CD14-positive monocyte (primary cell): ENCODE data around the gene ZMYND15. TPM values are rescaled to one million over a fixed set of nuclear protein-coding genes. Genes with fewer than 3 reads are reported as not detected.

Experiments
- DNase-seq, 3 donors: peaks; one replicate each; pipeline ENCODE4 v3.0.0-alpha.2; 2011 to 2022
- H2AFZ ChIP-seq: 2 replicates; pipeline ENCODE4 v1.6.0; 2012; ENCODE audit warnings: mild to moderate bottlenecking, low read depth, low read length, inconsistent platforms; ENCODE audit not compliant: insufficient read depth, poor library complexity, severe bottlenecking
- H3K27ac ChIP-seq, 2 donors: 1 replicate in 1 of 2; 2 replicates in 1 of 2; pipeline ENCODE4 v1.5.1; 2012 to 2013; ENCODE audit warnings: low read length in 2 of 2, control low read depth in 1 of 2, inconsistent platforms in 1 of 2, low read depth in 1 of 2, mild to moderate bottlenecking in 1 of 2
- H3K27me3 ChIP-seq, 2 donors: one replicate each; pipeline versions ENCODE4 v1.6.0 to v1.6.1; 2011 to 2013; ENCODE audit warnings: low read length in 2 of 2; ENCODE audit not compliant: control insufficient read depth in 2 of 2, insufficient read depth in 2 of 2
- H3K36me3 ChIP-seq, 2 donors: replicated peaks in 1 of 2; 1 replicate in 1 of 2; 2 replicates in 1 of 2; pipeline versions ENCODE4 v1.5.1 to v1.6.1; 2012 to 2013; ENCODE audit warnings: low read length in 2 of 2, control low read depth in 1 of 2, inconsistent platforms in 1 of 2, mild to moderate bottlenecking in 1 of 2; ENCODE audit not compliant: insufficient read depth in 2 of 2, control insufficient read depth in 1 of 2
- H3K4me1 ChIP-seq, 2 donors: 1 replicate in 1 of 2; 2 replicates in 1 of 2; pipeline versions ENCODE4 v1.5.1 to v1.6.1; 2012 to 2013; ENCODE audit warnings: low read length in 2 of 2, control low read depth in 1 of 2, inconsistent platforms in 1 of 2, mild to moderate bottlenecking in 1 of 2, moderate library complexity in 1 of 2; ENCODE audit not compliant: insufficient read depth in 2 of 2, control insufficient read depth in 1 of 2
- H3K4me2 ChIP-seq: replicated peaks from 2 replicates; pipeline ENCODE3; 2012; ENCODE audit warnings: low read length, moderate library complexity, mild to moderate bottlenecking; ENCODE audit not compliant: poor library complexity, severe bottlenecking; ENCODE audit errors: extremely low read depth
- H3K4me3 ChIP-seq, 3 experiments: fragments of 200-600 bp in 1 of 3; sonication (generic) in 1 of 3; replicated peaks in 1 of 3; 1 replicate in 2 of 3; 2 replicates in 1 of 3; pipeline ENCODE4 v1.5.1; 2011 to 2013; ENCODE audit warnings: low read length in 3 of 3, mild to moderate bottlenecking in 3 of 3, control low read depth in 2 of 3, low read depth in 2 of 3, inconsistent platforms in 1 of 3, moderate library complexity in 1 of 3
- H3K79me2 ChIP-seq: 2 replicates; pipeline ENCODE4 v1.6.0; 2012; ENCODE audit warnings: mild to moderate bottlenecking, control low read depth, inconsistent platforms, low read length, moderate library complexity; ENCODE audit not compliant: insufficient read depth
- H3K9ac ChIP-seq: 2 replicates; pipeline ENCODE4 v1.6.0; 2017; ENCODE audit warnings: low read length, mild to moderate bottlenecking; ENCODE audit not compliant: insufficient read depth, poor library complexity, severe bottlenecking
- H3K9me3 ChIP-seq, 2 donors: replicated peaks in 1 of 2; 1 replicate in 1 of 2; 2 replicates in 1 of 2; pipeline versions ENCODE4 v1.5.1 to v1.6.1; 2012 to 2013; ENCODE audit warnings: low read length in 2 of 2, control low read depth in 1 of 2; ENCODE audit not compliant: control insufficient read depth in 1 of 2, insufficient read depth in 1 of 2
- H4K20me1 ChIP-seq: 2 replicates; pipeline ENCODE4 v1.6.0; 2012; ENCODE audit warnings: mild to moderate bottlenecking, low read length, control low read depth, moderate library complexity; ENCODE audit not compliant: insufficient read depth
- H3K27ac Mint-ChIP-seq, 7 donors: one replicate each; pipeline ENCODE4 v1.8.0; 2020; ENCODE audit warnings: mild to moderate bottlenecking in 7 of 7, mixed read lengths in 7 of 7, moderate library complexity in 6 of 7, inconsistent platforms in 2 of 7
- H3K27me3 Mint-ChIP-seq, 3 donors: one replicate each; pipeline ENCODE4 v1.8.0; 2021 to 2022; ENCODE audit warnings: low read depth in 3 of 3, mild to moderate bottlenecking in 3 of 3, mixed read lengths in 3 of 3, moderate library complexity in 3 of 3, inconsistent platforms in 1 of 3
- H3K36me3 Mint-ChIP-seq, 2 donors: one replicate each; pipeline ENCODE4 v1.8.0; 2020; ENCODE audit warnings: mixed read lengths in 2 of 2, inconsistent platforms in 1 of 2, mild to moderate bottlenecking in 1 of 2
- H3K4me1 Mint-ChIP-seq: one replicate; pipeline ENCODE4 v1.8.0; 2020; ENCODE audit warnings: mild to moderate bottlenecking, mixed read lengths
- H3K4me3 Mint-ChIP-seq, 2 donors: one replicate each; pipeline ENCODE4 v1.8.0; 2020; ENCODE audit warnings: mild to moderate bottlenecking in 2 of 2, mixed read lengths in 2 of 2, moderate library complexity in 1 of 2
- H3K9me3 Mint-ChIP-seq, 7 donors: one replicate each; pipeline ENCODE4 v1.8.0; 2020 to 2022; ENCODE audit warnings: mixed read lengths in 7 of 7, mild to moderate bottlenecking in 6 of 7, moderate library complexity in 6 of 7, inconsistent platforms in 2 of 7
- WGBS: methylation state at CpG from one replicate; pipeline ENCODE4 v1.1.5; 2013; ENCODE audit warnings: missing lambda C conversion rate; ENCODE audit not compliant: insufficient coverage; 5-methylcytosine and 5-hydroxymethylcytosine counted together
- intact Hi-C, 2 donors: fragments of 100-400 bp; cut with micrococcal nuclease; formaldehyde crosslinking; loops; one replicate each; pipeline versions ENCODE4 v1.15.0 to v1.15.1; 2023
- polyA plus RNA-seq, 3 donors: library from polyadenylated mRNA; depleted of rRNA in 1 of 3; unstranded in 2 of 3; stranded (reverse) in 1 of 3; fragments of 300-500 nt in 2 of 3; fragments of >200 nt in 1 of 3; fragmentation: Illumina TruSeq in 2 of 3; gene quantifications; 1 replicate in 2 of 3; 2 replicates in 1 of 3; pipeline ENCODE4 v1.2.3, GENCODE V29; 2012 to 2021
- TF ChIP-seq, protein P1 (sequence below): fragments of 200-600 bp; IDR thresholded peaks from one replicate; pipeline ENCODE4 v1.8.0; 2022; ENCODE audit warnings: antibody characterized with exemption, mild to moderate bottlenecking

Gene ZMYND15
- polyA plus RNA-seq, 3 donors: 0.97 to 13.6 (median 1.2) TPM

DNA sequence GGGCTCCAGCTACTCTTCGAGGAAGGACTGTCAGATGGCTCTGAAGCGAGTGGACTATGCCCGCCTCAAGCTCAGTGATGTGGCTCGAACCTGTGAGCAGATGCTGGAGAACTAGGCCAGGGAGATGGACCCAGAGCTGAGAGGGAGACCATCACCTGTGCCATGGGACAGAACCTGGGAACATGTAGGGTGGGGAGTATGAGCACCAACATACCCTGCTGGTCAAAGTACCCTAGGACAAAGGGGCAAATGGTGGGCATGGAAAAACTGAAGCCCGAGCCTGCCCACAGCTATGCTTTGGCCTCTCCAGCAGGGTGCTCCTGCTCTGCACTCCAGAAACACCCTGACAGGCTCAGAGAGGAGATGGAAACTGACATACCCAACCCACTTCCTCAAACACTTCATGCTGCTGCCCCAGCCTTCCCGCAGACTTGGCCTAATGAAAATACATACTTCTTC lies 6.5 kb upstream of the ZMYND15 start:
- H3K4me2 ChIP-seq: peak overlapping the region; percentile 80
- peak overlapping the region; percentile 29 for H3K9ac ChIP-seq
- no peaks in the 10 kb centered on the region for H4K20me1 ChIP-seq
- peaks cover 68 to 78% of the 10 kb centered on the region in 2 donors for H3K4me1 ChIP-seq
- H3K9me3 ChIP-seq: no peaks in the 10 kb centered on the region
- H3K36me3 Mint-ChIP-seq: peaks cover 41 to 48% of the 10 kb centered on the region in 2 donors
- H3K27ac Mint-ChIP-seq: peak overlapping the region; percentile 97 to 99 (median 99)
- H3K9me3 Mint-ChIP-seq: peaks cover 0 to 3% (median under 1%) of the 10 kb centered on the region in 7 donors
- 50% methylated on average over 5 of the region's 6 CpGs for WGBS
- peaks cover 0 to 5% of the 10 kb centered on the region in 2 donors for H3K27me3 ChIP-seq
- H3K36me3 ChIP-seq: peaks cover 0 to 13% of the 10 kb centered on the region in 2 donors
- H3K4me3 Mint-ChIP-seq: peak overlapping the region; percentile 26 to 45
- TF ChIP-seq, protein P1, sequence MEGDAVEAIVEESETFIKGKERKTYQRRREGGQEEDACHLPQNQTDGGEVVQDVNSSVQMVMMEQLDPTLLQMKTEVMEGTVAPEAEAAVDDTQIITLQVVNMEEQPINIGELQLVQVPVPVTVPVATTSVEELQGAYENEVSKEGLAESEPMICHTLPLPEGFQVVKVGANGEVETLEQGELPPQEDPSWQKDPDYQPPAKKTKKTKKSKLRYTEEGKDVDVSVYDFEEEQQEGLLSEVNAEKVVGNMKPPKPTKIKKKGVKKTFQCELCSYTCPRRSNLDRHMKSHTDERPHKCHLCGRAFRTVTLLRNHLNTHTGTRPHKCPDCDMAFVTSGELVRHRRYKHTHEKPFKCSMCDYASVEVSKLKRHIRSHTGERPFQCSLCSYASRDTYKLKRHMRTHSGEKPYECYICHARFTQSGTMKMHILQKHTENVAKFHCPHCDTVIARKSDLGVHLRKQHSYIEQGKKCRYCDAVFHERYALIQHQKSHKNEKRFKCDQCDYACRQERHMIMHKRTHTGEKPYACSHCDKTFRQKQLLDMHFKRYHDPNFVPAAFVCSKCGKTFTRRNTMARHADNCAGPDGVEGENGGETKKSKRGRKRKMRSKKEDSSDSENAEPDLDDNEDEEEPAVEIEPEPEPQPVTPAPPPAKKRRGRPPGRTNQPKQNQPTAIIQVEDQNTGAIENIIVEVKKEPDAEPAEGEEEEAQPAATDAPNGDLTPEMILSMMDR: peak; percentile 85
- no peaks in the 10 kb centered on the region for H3K79me2 ChIP-seq
- peak overlapping the region; percentile 90 to 96 for H3K27ac ChIP-seq
- peaks cover 3 to 16% (median 9%) of the 10 kb centered on the region in 3 donors for H3K27me3 Mint-ChIP-seq
- peak; percentile 90 to 95 (median 91) for DNase-seq
- H2AFZ ChIP-seq: no peak overlapping the region
- peaks cover 74% of the 10 kb centered on the region for H3K4me1 Mint-ChIP-seq
- intact Hi-C loops: loop anchor here in 1 of 2 donors (5.0 kb wide), 2 partner anchors 34 to 64 kb away; partner anchors contain the start of gene PSMB6
- H3K4me3 ChIP-seq: peak overlapping the region in 1 of 3 experiments; percentile 80

DNA sequence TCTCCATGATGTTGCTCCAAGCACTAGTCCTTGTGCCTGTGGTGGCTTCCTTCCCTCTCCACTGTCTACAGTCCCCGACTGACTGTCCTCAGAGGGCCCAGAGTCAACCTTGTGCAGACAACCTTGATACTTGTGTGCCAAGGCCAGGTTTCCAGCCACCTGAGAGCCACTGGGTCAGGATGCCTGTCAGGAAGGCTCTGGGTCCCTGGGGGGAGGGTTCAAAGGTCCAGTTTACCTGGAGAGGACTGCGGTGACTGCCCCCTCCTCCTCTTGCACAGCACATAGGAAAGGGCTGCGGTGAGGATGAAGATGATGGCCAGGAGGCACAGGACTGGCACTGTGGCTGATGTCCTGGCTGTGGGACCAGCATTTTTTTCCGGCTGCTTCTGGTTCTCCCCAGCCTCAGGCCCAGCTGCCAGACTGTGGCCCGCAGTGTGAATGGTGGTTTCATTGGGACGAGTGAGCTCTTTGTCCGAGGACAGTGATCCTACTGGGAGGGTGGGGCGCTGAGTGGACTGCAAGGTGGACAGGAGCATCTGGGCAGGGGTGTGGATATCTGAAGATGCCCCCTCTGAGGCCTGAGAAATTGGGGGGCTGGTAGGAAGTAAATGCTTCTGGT lies 4.7 kb upstream of the ZMYND15 start:
- no peaks in the 10 kb centered on the region for H4K20me1 ChIP-seq
- 100% methylated on average over 6 of the region's 8 CpGs for WGBS
- H3K4me1 ChIP-seq: peaks cover 76 to 87% of the 10 kb centered on the region in 2 donors
- H3K27me3 Mint-ChIP-seq: peaks cover 13 to 27% (median 23%) of the 10 kb centered on the region in 3 donors
- peak overlapping the region; percentile 88 to 96 for H3K27ac ChIP-seq
- intact Hi-C loops: loop anchor here in 1 of 2 donors (5.0 kb wide), 2 partner anchors 32 to 62 kb away; partner anchors contain the start of gene PSMB6
- H3K4me3 Mint-ChIP-seq: peak overlapping the region in 1 of 2 donors; percentile 59
- peaks cover 44 to 56% of the 10 kb centered on the region in 2 donors for H3K36me3 Mint-ChIP-seq
- no peak for DNase-seq
- H2AFZ ChIP-seq: no peak overlapping the region
- H3K27me3 ChIP-seq: peaks cover 3 to 17% of the 10 kb centered on the region in 2 donors
- H3K36me3 ChIP-seq: peaks cover 0 to 13% of the 10 kb centered on the region in 2 donors
- H3K9me3 ChIP-seq: no peaks in the 10 kb centered on the region
- TF ChIP-seq, protein P1: no peak
- H3K9ac ChIP-seq: peak overlapping the region; percentile 23
- peak overlapping the region; percentile 97 to 99 (median 99) for H3K27ac Mint-ChIP-seq
- peak overlapping the region; percentile 37 for H3K4me2 ChIP-seq
- H3K79me2 ChIP-seq: no peaks in the 10 kb centered on the region
- H3K4me1 Mint-ChIP-seq: peaks cover 76% of the 10 kb centered on the region
- H3K9me3 Mint-ChIP-seq: peaks cover 0 to 15% (median 5%) of the 10 kb centered on the region in 7 donors
- H3K4me3 ChIP-seq: peak overlapping the region in 1 of 3 experiments; percentile 80
